Neural cell (in vitro differentiated cells): Measurements from ENCODE around the gene SLC35B1. TPM values are rescaled to one million over a fixed set of nuclear protein-coding genes. Genes with fewer than 3 reads are reported as not detected.
"Not testable (repeated sequence)": the region's sequence is repeated elsewhere in the genome, so short reads cannot be mapped to it uniquely, and the experiment has no call there.

ENCODE experiments used
- H2AFZ ChIP-seq: fragments of 200-600, 300-800 bp; sonication (generic), shearing (Covaris generic); 2 replicates; pipeline ENCODE4 v1.6.0; 2014; ENCODE audit warnings: low read depth, mild to moderate bottlenecking, antibody characterized with exemption, low read length, moderate library complexity
- H3F3A ChIP-seq: fragments of 200-600 bp; shearing (Covaris generic); 2 replicates; pipeline ENCODE4 v1.6.1; 2016; ENCODE audit warnings: mild to moderate bottlenecking, moderate library complexity, mixed read lengths, antibody characterized with exemption, low read length; ENCODE audit not compliant: insufficient read depth, poor library complexity, severe bottlenecking
- H3K27ac ChIP-seq: fragments of 200-600, 300-800 bp; sonication (generic), shearing (Covaris generic); 2 replicates; pipeline ENCODE4 v1.5.1; 2014; ENCODE audit warnings: mild to moderate bottlenecking, low read length, moderate library complexity
- H3K27me3 ChIP-seq: fragments of 300-800, 200-600 bp; sonication (generic), shearing (Covaris generic); 2 replicates; pipeline ENCODE4 v1.6.0; 2014; ENCODE audit warnings: mild to moderate bottlenecking, low read depth, low read length, moderate library complexity; ENCODE audit not compliant: insufficient read depth
- H3K36me3 ChIP-seq: fragments of 300-800, 200-600 bp; sonication (generic), shearing (Covaris generic); 2 replicates; pipeline ENCODE4 v1.5.1; 2014; ENCODE audit warnings: mild to moderate bottlenecking, antibody characterized with exemption, low read length, moderate library complexity; ENCODE audit not compliant: insufficient read depth
- H3K4me2 ChIP-seq: fragments of 300-800, 200-600 bp; sonication (generic), shearing (Covaris generic); 2 replicates; pipeline ENCODE4 v1.6.0; 2014; ENCODE audit warnings: mild to moderate bottlenecking, low read length
- H3K4me3 ChIP-seq: fragments of 300-800, 200-600 bp; sonication (generic), shearing (Covaris generic); 2 replicates; pipeline ENCODE4 v1.5.1; 2014; ENCODE audit warnings: mild to moderate bottlenecking, low read length, moderate library complexity
- H3K79me2 ChIP-seq: fragments of 200-600 bp; shearing (Covaris generic); replicated peaks from 2 replicates; pipeline ENCODE4 v1.6.0; 2014; ENCODE audit warnings: mild to moderate bottlenecking, low read length, moderate library complexity; ENCODE audit not compliant: insufficient read depth
- H3K9ac ChIP-seq: fragments of 300-800, 200-600 bp; sonication (generic), shearing (Covaris generic); 2 replicates; pipeline ENCODE4 v1.6.1; 2016; ENCODE audit warnings: mild to moderate bottlenecking, low read length, mixed read lengths
- H3K9me2 ChIP-seq: fragments of 200-600 bp; shearing (Covaris generic); 2 replicates; pipeline ENCODE4 v1.6.1; 2016; ENCODE audit warnings: mild to moderate bottlenecking, low read length, mixed read lengths; ENCODE audit not compliant: insufficient read depth
- H3K9me3 ChIP-seq: fragments of 200-600, 300-800 bp; sonication (generic), shearing (Covaris generic); 2 replicates; pipeline ENCODE4 v1.6.1; 2016; ENCODE audit warnings: mild to moderate bottlenecking, mixed run types, low read length, moderate library complexity, mixed read lengths
- H4K20me1 ChIP-seq: fragments of 200-600 bp; shearing (Covaris generic); 2 replicates; pipeline ENCODE4 v1.6.1; 2016; ENCODE audit warnings: mild to moderate bottlenecking, mixed run types; ENCODE audit not compliant: insufficient read depth
- EP300 ChIP-seq: fragments of 450-650 bp; conservative IDR thresholded peaks from 2 replicates; pipeline ENCODE4 v1.6.1; 2014; ENCODE audit warnings: antibody characterized with exemption, mild to moderate bottlenecking, moderate library complexity; ENCODE audit not compliant: poor library complexity, severe bottlenecking
- EZH2 ChIP-seq: fragments of 200-600, 300-800 bp; shearing (Covaris generic), sonication (generic); IDR thresholded peaks from 2 replicates; pipeline ENCODE4 v1.6.1; 2014; ENCODE audit warnings: antibody characterized with exemption, low read length, borderline replicate concordance, mild to moderate bottlenecking; ENCODE audit not compliant: insufficient read depth, poor library complexity, severe bottlenecking
- MXI1 ChIP-seq: fragments of 450-650 bp; conservative IDR thresholded peaks from 2 replicates; pipeline ENCODE4 v1.6.1; 2014; ENCODE audit warnings: antibody characterized with exemption, mild to moderate bottlenecking; ENCODE audit not compliant: poor library complexity, severe bottlenecking
- POLR2AphosphoS5 ChIP-seq: IDR thresholded peaks from 2 replicates; pipeline ENCODE4 v1.6.1; 2012
- RAD21 ChIP-seq: fragments of 450-650 bp; conservative IDR thresholded peaks from 2 replicates; pipeline ENCODE4 v1.6.1; 2014; ENCODE audit warnings: antibody characterized with exemption, mild to moderate bottlenecking, moderate library complexity
- SMC3 ChIP-seq: fragments of 450-650 bp; conservative IDR thresholded peaks from 2 replicates; pipeline ENCODE4 v1.6.1; 2014; ENCODE audit warnings: antibody characterized with exemption, mild to moderate bottlenecking, moderate library complexity; ENCODE audit not compliant: poor library complexity
- TAF1 ChIP-seq: IDR thresholded peaks from 2 replicates; pipeline ENCODE4 v1.6.1; 2012; ENCODE audit warnings: low read depth
- polyA plus RNA-seq: library from polyadenylated mRNA; depleted of rRNA; stranded (reverse); fragments of >200 nt; gene quantifications from 2 replicates; pipeline ENCODE4 v1.2.3, GENCODE V29; 2014
- TF ChIP-seq, protein P1 (sequence below): fragments of 450-650 bp; IDR thresholded peaks from 2 replicates; pipeline ENCODE4 v1.5.1; 2014; ENCODE audit warnings: antibody characterized with exemption, mild to moderate bottlenecking, moderate library complexity; ENCODE audit not compliant: poor library complexity, severe bottlenecking
- TF ChIP-seq, protein P2 (sequence below): IDR thresholded peaks from 2 replicates; pipeline ENCODE4 v1.6.1; 2012; ENCODE audit warnings: borderline replicate concordance

Gene SLC35B1
- polyA plus RNA-seq, 1 donor from 2014 or later, result 120 TPM

DNA sequence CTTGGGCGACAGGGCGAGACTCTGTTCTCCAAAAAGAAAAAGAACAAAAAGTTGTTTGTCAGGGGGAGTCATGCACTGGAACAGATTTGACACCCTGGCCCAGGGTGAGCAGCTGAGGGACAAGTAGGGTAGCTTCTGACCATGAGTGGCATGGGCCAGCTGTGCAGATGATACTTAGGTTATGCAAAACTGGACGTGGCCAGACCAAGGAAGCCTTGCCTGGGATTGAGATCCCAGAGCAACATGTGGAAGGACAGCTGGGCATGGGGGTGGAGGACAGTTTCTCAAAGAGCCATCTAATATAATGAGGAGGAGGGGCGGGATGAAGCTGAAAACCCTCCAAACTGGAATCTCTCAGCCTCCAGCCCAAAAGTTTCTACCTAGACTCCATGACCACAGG, 19.6 kb upstream of the SLC35B1 start:
- no peak overlapping the region for H3K4me2 ChIP-seq
- H2AFZ ChIP-seq, result no peak overlapping the region
- H3K9ac ChIP-seq, result no peak overlapping the region
- no peaks in the 10 kb centered on the region for H3K27me3 ChIP-seq
- H3K27ac ChIP-seq, result no peak overlapping the region
- H3K36me3 ChIP-seq, result no peaks in the 10 kb centered on the region
- no peaks in the 10 kb centered on the region for H3F3A ChIP-seq
- H3K9me3 ChIP-seq, result peaks cover 4% of the 10 kb centered on the region
- no peaks in the 10 kb centered on the region for H3K79me2 ChIP-seq
- H4K20me1 ChIP-seq, result no peaks in the 10 kb centered on the region
- TF ChIP-seq, protein P1, sequence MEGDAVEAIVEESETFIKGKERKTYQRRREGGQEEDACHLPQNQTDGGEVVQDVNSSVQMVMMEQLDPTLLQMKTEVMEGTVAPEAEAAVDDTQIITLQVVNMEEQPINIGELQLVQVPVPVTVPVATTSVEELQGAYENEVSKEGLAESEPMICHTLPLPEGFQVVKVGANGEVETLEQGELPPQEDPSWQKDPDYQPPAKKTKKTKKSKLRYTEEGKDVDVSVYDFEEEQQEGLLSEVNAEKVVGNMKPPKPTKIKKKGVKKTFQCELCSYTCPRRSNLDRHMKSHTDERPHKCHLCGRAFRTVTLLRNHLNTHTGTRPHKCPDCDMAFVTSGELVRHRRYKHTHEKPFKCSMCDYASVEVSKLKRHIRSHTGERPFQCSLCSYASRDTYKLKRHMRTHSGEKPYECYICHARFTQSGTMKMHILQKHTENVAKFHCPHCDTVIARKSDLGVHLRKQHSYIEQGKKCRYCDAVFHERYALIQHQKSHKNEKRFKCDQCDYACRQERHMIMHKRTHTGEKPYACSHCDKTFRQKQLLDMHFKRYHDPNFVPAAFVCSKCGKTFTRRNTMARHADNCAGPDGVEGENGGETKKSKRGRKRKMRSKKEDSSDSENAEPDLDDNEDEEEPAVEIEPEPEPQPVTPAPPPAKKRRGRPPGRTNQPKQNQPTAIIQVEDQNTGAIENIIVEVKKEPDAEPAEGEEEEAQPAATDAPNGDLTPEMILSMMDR, result no peak
- TF ChIP-seq, protein P2, sequence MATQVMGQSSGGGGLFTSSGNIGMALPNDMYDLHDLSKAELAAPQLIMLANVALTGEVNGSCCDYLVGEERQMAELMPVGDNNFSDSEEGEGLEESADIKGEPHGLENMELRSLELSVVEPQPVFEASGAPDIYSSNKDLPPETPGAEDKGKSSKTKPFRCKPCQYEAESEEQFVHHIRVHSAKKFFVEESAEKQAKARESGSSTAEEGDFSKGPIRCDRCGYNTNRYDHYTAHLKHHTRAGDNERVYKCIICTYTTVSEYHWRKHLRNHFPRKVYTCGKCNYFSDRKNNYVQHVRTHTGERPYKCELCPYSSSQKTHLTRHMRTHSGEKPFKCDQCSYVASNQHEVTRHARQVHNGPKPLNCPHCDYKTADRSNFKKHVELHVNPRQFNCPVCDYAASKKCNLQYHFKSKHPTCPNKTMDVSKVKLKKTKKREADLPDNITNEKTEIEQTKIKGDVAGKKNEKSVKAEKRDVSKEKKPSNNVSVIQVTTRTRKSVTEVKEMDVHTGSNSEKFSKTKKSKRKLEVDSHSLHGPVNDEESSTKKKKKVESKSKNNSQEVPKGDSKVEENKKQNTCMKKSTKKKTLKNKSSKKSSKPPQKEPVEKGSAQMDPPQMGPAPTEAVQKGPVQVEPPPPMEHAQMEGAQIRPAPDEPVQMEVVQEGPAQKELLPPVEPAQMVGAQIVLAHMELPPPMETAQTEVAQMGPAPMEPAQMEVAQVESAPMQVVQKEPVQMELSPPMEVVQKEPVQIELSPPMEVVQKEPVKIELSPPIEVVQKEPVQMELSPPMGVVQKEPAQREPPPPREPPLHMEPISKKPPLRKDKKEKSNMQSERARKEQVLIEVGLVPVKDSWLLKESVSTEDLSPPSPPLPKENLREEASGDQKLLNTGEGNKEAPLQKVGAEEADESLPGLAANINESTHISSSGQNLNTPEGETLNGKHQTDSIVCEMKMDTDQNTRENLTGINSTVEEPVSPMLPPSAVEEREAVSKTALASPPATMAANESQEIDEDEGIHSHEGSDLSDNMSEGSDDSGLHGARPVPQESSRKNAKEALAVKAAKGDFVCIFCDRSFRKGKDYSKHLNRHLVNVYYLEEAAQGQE, result no peak
- TF ChIP-seq MXI1 (no peak), EP300 (no peak), SMC3 (no peak), EZH2 (no peak), POLR2AphosphoS5 (no peak), TAF1 (no peak), RAD21 (no peak)
- no peaks in the 10 kb centered on the region for H3K9me2 ChIP-seq
- H3K4me3 ChIP-seq, result no peak overlapping the region

DNA sequence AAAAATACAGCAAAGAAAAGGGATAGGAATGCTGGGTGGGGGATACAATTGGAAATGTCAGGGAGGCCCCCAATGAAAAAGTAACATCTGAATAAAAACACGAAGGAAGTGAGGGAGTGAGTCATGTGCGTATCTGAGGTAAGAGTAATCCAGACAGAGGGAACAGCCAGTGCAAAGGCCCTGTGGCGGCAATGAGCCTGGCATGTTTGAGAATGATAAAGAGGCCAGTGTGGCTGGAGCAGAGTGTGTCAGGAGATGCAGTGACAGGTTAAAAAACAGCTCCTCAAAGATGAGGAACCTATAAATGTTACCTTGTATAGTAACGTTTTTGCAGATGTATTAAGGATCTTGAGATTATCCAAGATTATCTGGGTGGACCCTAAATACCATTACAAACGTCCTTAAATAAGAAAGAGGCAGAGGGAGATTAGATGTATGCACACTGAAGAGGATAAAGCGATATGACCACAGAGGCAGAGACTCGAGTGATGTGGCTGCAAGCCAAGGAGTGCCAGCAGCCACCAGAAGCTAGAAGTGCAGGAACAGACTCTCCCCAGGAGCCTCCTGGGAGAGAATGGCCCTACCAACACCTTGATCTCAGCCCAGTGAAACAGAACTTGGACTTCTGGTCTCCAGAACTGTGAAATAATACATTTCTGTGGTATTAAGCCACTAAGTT, 17.8 kb upstream of the SLC35B1 start:
- Histone ChIP-seq H3K4me2 (no peak overlapping the region), H3K79me2 (no peaks in the 10 kb centered on the region), H3K9ac (no peak overlapping the region), H4K20me1 (no peaks in the 10 kb centered on the region), H3K4me3 (no peak overlapping the region), H3K36me3 (no peaks in the 10 kb centered on the region), H2AFZ (no peak overlapping the region), H3K27ac (no peak overlapping the region), H3K9me3 (peaks cover 4% of the 10 kb centered on the region), H3F3A (no peaks in the 10 kb centered on the region), H3K9me2 (no peaks in the 10 kb centered on the region), H3K27me3 (no peaks in the 10 kb centered on the region)
- TF ChIP-seq POLR2AphosphoS5 (no peak), EP300 (no peak), MXI1 (no peak), SMC3 (no peak), EZH2 (no peak), TAF1 (no peak), RAD21 (no peak)
- TF ChIP-seq, protein P1, result no peak
- TF ChIP-seq, protein P2, result no peak

DNA sequence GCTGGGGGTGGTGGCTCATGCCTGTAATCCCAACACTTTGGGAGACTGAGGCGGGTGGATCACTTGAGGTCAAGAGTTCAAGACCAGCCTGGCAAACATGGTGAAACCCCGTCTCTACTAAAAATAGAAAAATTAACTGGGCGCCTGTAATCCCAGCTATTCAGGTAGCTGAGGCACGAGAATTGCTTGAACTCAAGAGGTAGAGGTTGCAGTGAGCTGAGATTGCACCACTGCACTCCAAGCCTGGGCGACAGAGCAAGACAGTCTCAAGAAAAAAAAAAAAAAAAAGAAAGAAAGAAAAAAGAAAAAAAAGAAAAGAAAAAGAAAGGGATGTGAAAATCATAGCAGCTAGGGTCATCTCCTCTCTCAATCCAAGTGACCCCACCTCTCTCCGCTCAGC, 16.8 kb upstream of the SLC35B1 start:
- H3K27me3 ChIP-seq, H3F3A ChIP-seq, H3K9me2 ChIP-seq, H2AFZ ChIP-seq, H3K4me3 ChIP-seq, H3K9me3 ChIP-seq, H3K9ac ChIP-seq, H3K27ac ChIP-seq, H3K4me2 ChIP-seq, H3K79me2 ChIP-seq, H4K20me1 ChIP-seq, H3K36me3 ChIP-seq: not testable (repeated sequence)
